GM21515 (cell line): ENCODE results near the gene TMC7.

ENCODE experiments used
- ATAC-seq: cut with Tn5 transposase; IDR thresholded peaks from one replicate; pipeline ENCODE4 v1.9.1; 2021; ENCODE audit not compliant: unreplicated experiment

Gene TMC7

GRCh38 chr16:19112099-19112407 is 128.3 kb downstream of the TMC7 start:
- ATAC-seq: no peak
